ENCODE results near the gene LILRA5.
A peak's percentile ranks its signal among the peaks of the same experiment; 100 is the strongest.
"Not testable (repeated sequence)": the region's sequence is repeated elsewhere in the genome, so short reads cannot be mapped to it uniquely, and the experiment has no call there.

The LILRA5 gene

GRCh38 chr19:54333586-54334298, 20.8 kb upstream of the LILRA5 start:
- DNase-seq: no peak

GRCh38 chr19:54332149-54332548, 19.2 kb upstream of the LILRA5 start:
- no peak for DNase-seq

- no peak for DNase-seq
These were observed 18.7 kb upstream of the LILRA5 start for GRCh38 chr19:54331626-54332025.

GRCh38 chr19:54329476-54330165, 16.7 kb upstream of the LILRA5 start:
- DNase-seq: no peak

- DNase-seq: not testable (repeated sequence)
These were observed 15.8 kb upstream of the LILRA5 start for GRCh38 chr19:54328781-54329180.

- DNase-seq: no peak
These were observed 12.7 kb upstream of the LILRA5 start for GRCh38 chr19:54325631-54326030.

GRCh38 chr19:54325194-54325621, 12.2 kb upstream of the LILRA5 start:
- DNase-seq: peak; percentile 1 to 54

GRCh38 chr19:54324071-54324470, 11.1 kb upstream of the LILRA5 start:
- DNase-seq: no peak

- DNase-seq: not testable (repeated sequence)
These were observed 10.0 kb upstream of the LILRA5 start for GRCh38 chr19:54322934-54323333.

GRCh38 chr19:54322295-54322694, 9.3 kb upstream of the LILRA5 start:
- not testable (repeated sequence) for DNase-seq

GRCh38 chr19:54319892-54320670, 7.1 kb upstream of the LILRA5 start:
- DNase-seq: no peak

- no peak for DNase-seq
These were observed 6.1 kb upstream of the LILRA5 start for GRCh38 chr19:54319049-54319448.

- no peak for DNase-seq
These were observed 4.9 kb upstream of the LILRA5 start for GRCh38 chr19:54317965-54318240.

- no peak for DNase-seq
These were observed 4.4 kb upstream of the LILRA5 start for GRCh38 chr19:54317108-54317964.

- no peak for DNase-seq
These were observed 3.8 kb upstream of the LILRA5 start for GRCh38 chr19:54316746-54317107.

- no peak for DNase-seq
These were observed 3.0 kb upstream of the LILRA5 start for GRCh38 chr19:54315956-54316355.

- DNase-seq: no peak
These were observed 955 bp downstream of the LILRA5 start for GRCh38 chr19:54312011-54312410.

GRCh38 chr19:54311486-54311885, 1.5 kb downstream of the LILRA5 start:
- DNase-seq: no peak

GRCh38 chr19:54310543-54310942, 2.4 kb downstream of the LILRA5 start:
- DNase-seq: no peak

- no peak for DNase-seq
These were observed 3.2 kb downstream of the LILRA5 start for GRCh38 chr19:54309811-54310210.

GRCh38 chr19:54307389-54308020, 5.5 kb downstream of the LILRA5 start:
- no peak for DNase-seq

- no peak for DNase-seq
These were observed 7.8 kb downstream of the LILRA5 start for GRCh38 chr19:54305141-54305540.

GRCh38 chr19:54302257-54302656, 10.7 kb downstream of the LILRA5 start:
- no peak for DNase-seq

Data from NCI-H446 (cell line).